GM21367 (cell line): ENCODE measurements around the gene SLC25A1.

ENCODE experiments used
- ATAC-seq: cut with Tn5 transposase; IDR thresholded peaks from one replicate; pipeline ENCODE4 v1.9.1; 2021; ENCODE audit not compliant: unreplicated experiment

The SLC25A1 gene

GRCh38 chr22:19181786-19182471, 3.4 kb upstream of the SLC25A1 start:
- ATAC-seq = no peak

GRCh38 chr22:19180740-19181410, 2.3 kb upstream of the SLC25A1 start:
- no peak for ATAC-seq

GRCh38 chr22:19180234-19180633, 1.7 kb upstream of the SLC25A1 start:
- no peak for ATAC-seq

- no peak for ATAC-seq
Observed at GRCh38 chr22:19179497-19180048, 1.0 kb upstream of the SLC25A1 start.

GRCh38 chr22:19178065-19178656, 375 bp downstream of the SLC25A1 start:
- peak; percentile 18 for ATAC-seq

- ATAC-seq = no peak
Observed at GRCh38 chr22:19177164-19178064, 1.1 kb downstream of the SLC25A1 start.

- ATAC-seq = no peak
Observed at GRCh38 chr22:19176732-19177131, 1.8 kb downstream of the SLC25A1 start.

- no peak for ATAC-seq
Observed at GRCh38 chr22:19176175-19176643, 2.3 kb downstream of the SLC25A1 start.

- ATAC-seq = no peak
Observed at GRCh38 chr22:19175602-19176174, 2.8 kb downstream of the SLC25A1 start.

GRCh38 chr22:19175026-19175601, 3.4 kb downstream of the SLC25A1 start:
- ATAC-seq = no peak

- ATAC-seq = no peak
Observed at GRCh38 chr22:19174106-19175025, 4.2 kb downstream of the SLC25A1 start.

- no peak for ATAC-seq
Observed at GRCh38 chr22:19173047-19174035, 5.2 kb downstream of the SLC25A1 start.

- ATAC-seq = no peak
Observed at GRCh38 chr22:19172213-19173046, 6.1 kb downstream of the SLC25A1 start.

- ATAC-seq = no peak
Observed at GRCh38 chr22:19169947-19170318, 8.6 kb downstream of the SLC25A1 start.

GRCh38 chr22:19169002-19169946, 9.3 kb downstream of the SLC25A1 start:
- no peak for ATAC-seq
